ENCODE measurements around the gene HMG20B. TPM values are rescaled to one million over a fixed set of nuclear protein-coding genes. Genes with fewer than 3 reads are reported as not detected.

The HMG20B gene
- total RNA-seq, 1 experiment from 2014 or later, result 109 TPM

DNA sequence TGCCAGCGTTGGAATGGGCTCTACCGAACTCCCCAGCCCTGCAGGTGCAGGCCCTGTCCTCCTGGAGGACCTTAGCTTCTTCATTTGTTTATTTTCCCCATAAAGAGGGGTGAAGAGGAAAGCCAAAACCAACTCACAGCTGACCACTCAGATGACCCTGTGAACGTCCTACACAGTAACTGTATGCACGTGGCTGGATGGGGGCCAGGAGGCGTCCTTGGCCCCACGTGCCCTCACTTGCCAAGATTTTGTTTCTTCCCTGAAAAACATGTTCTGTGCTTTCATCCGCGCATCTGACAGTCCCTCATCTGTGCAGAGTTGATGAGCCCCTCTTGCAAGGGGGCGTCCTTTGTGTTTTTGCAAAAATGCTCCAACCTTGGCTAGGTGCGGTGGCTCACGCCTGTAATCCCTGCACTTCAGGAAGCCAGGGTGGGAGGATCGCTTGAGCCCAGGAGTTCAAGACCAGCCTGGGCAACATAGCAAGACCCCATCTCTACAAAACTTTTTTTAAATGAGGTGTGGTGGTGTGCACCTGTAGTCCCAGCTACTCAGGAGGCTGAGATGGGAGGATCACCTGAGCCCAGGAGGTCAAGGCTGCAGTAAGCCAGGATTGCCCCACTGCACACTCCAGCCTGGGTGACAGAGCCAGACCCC lies 39.1 kb upstream of the HMG20B start:
- Histone ChIP-seq H3K27me3 (ENCODE audit: control insufficient read depth, insufficient read depth, low read length) (no peaks in the 10 kb centered on the region), H3K4me3 (ENCODE audit: insufficient read depth, low read depth, low read length) (no peak overlapping the region), H3K36me3 (replicated peaks; ENCODE audit: control insufficient read depth, insufficient read depth, low read length) (peaks cover 5% of the 10 kb centered on the region)
- DNase-seq, result no peak

DNA sequence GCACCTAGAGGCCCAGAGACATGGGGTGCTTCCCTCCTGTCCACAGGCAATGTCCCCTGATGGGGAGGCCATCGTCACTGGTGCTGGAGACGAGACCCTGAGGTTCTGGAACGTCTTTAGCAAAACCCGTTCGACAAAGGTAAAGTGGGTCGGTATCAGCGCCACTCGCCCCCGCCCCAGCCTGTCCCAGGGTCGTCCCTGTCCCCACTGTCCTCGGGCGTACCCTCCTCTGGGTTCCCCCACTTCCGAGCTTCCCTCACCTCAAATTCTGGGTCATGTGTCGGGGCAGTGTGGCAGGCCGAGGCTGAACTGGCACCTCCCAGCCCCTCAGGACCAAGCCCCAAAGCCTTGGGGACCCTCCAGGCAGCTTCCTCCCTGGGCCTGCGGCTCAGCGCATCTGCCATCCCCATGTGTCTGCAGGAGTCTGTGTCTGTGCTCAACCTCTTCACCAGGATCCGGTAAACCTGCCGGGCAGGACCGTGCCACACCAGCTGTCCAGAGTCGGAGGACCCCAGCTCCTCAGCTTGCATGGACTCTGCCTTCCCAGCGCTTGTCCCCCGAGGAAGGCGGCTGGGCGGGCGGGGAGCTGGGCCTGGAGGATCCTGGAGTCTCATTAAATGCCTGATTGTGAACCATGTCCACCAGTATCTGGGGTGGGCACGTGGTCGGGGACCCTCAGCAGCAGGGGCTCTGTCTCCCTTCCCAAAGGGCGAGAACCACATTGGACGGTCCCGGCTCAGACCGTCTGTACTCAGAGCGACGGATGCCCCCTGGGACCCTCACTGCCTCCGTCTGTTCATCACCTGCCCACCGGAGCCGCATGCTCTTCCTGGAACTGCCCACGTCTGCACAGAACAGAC lies 38.1 kb upstream of the HMG20B start:
- Histone ChIP-seq H3K36me3 (replicated peaks; ENCODE audit: control insufficient read depth, insufficient read depth, low read length) (peaks cover 5% of the 10 kb centered on the region), H3K4me3 (ENCODE audit: insufficient read depth, low read depth, low read length) (no peak overlapping the region), H3K27me3 (ENCODE audit: control insufficient read depth, insufficient read depth, low read length) (no peaks in the 10 kb centered on the region)
- no peak for DNase-seq

DNA sequence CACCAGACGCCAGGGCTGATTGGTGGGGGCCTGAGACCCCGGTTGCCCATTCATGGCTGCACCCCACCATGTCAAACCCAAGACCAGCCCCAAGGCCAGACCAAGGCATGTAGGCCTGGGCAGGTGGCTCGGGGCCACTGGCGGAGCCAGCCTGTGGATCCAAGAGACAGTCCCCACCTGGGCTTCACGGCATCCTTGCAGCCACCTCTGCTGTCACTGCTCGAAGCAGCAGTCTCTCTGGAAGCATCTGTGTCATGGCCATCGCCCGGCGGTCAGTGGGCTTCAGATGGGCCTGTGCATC lies 37.6 kb upstream of the HMG20B start:
- Histone ChIP-seq H3K27me3 (ENCODE audit: control insufficient read depth, insufficient read depth, low read length) (no peaks in the 10 kb centered on the region), H3K4me3 (ENCODE audit: insufficient read depth, low read depth, low read length) (no peak overlapping the region), H3K36me3 (replicated peaks; ENCODE audit: control insufficient read depth, insufficient read depth, low read length) (peaks cover 5% of the 10 kb centered on the region)
- DNase-seq, result no peak

DNA sequence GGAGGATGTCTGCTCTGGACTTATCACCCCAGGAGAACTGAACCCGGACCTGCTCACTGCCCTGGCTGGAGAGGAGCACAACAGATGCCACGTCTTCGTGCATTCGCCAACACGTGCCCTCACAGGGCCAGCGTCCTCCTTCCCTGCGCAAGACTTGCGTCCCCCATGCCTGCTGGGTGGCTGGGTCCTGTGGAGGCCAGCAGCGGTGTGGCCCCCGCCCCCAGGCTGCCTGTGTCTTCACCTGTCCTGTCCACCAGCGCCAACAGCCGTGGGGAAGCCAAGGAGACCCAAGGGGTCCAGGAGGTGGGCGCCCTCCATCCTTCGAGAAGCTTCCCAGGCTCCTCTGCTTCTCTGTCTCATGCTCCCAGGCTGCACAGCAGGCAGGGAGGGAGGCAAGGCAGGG lies 37.2 kb upstream of the HMG20B start:
- Histone ChIP-seq H3K36me3 (replicated peaks; ENCODE audit: control insufficient read depth, insufficient read depth, low read length) (peaks cover 5% of the 10 kb centered on the region), H3K27me3 (ENCODE audit: control insufficient read depth, insufficient read depth, low read length) (no peaks in the 10 kb centered on the region), H3K4me3 (ENCODE audit: insufficient read depth, low read depth, low read length) (no peak overlapping the region)
- DNase-seq, result no peak

DNA sequence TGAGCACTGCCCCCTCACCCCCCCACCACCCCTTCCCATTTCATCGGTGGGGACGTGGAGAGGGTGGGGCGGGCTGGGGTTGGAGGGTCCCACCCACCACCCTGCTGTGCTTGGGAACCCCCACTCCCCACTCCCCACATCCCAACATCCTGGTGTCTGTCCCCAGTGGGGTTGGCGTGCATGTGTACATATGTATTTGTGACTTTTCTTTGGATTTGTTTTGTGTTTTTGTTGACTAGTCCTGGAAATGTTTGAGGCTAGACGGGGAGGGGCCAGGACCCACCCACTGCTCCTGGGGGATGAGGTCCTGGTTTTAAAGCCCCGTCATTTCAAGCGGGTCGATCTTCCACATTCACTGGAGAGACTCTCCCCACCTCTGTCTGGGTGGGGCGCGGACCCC lies 36.8 kb upstream of the HMG20B start:
- no peak for DNase-seq
- no peak overlapping the region for H3K4me3 ChIP-seq (ENCODE audit: insufficient read depth, low read depth, low read length)
- no peaks in the 10 kb centered on the region for H3K27me3 ChIP-seq (ENCODE audit: control insufficient read depth, insufficient read depth, low read length)
- peaks cover 5% of the 10 kb centered on the region for H3K36me3 ChIP-seq (replicated peaks; ENCODE audit: control insufficient read depth, insufficient read depth, low read length)

DNA sequence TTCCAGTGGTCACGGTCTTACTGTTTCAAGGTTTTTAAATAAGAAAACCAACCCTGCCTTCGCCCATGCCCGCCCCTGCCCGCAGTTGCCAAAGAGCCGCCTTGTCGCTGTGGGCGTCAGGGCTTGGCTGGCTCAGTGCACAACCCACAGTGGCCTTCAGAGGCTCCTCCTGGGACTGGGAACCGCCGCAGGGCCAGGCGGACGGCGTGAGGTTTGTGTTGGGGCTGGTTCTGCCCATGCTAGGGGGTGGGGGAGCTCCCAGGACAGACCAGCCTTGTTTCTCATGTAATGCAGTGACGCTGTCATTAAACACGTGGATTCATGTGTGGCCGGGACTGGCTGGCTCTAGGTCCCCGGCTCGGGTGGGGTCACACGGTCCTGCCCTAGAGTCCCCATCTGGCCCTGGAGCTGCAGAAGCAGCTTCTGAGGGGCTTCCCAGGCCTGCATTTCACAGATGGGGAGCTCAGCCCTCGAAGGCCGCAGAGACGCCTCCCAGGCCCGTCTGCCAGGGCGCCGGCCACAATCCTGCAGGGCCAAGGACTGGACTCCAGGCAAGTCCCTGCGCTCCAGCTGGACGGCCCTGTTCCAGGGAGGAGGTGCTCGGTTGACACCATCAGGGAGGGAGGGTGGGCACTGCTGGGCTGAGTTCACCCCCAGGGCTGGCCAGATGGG lies 36.2 kb upstream of the HMG20B start:
- Histone ChIP-seq H3K4me3 (ENCODE audit: insufficient read depth, low read depth, low read length) (no peak overlapping the region), H3K27me3 (ENCODE audit: control insufficient read depth, insufficient read depth, low read length) (no peaks in the 10 kb centered on the region), H3K36me3 (replicated peaks; ENCODE audit: control insufficient read depth, insufficient read depth, low read length) (peaks cover 5% of the 10 kb centered on the region)
- no peak for DNase-seq

DNA sequence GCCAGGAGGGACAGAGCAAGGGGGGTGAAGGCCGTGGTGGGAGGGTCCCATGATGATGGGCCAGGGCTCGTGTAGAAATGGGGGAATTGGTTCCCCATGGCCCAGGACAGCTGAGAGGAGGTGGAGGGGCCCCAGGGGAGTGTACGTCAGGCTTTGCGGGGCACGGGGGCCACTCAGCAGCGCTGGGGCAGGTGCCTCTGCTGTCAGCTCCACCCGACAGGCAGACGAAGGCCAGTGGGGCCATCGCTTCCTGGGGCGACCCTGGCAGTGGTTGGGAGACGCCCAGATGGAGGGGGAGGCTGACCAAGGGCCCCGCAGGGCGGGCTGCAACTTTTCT lies 35.7 kb upstream of the HMG20B start:
- H3K4me3 ChIP-seq (ENCODE audit: insufficient read depth, low read depth, low read length), result no peak overlapping the region
- peaks cover 5% of the 10 kb centered on the region for H3K36me3 ChIP-seq (replicated peaks; ENCODE audit: control insufficient read depth, insufficient read depth, low read length)
- DNase-seq, result no peak
- no peaks in the 10 kb centered on the region for H3K27me3 ChIP-seq (ENCODE audit: control insufficient read depth, insufficient read depth, low read length)

DNA sequence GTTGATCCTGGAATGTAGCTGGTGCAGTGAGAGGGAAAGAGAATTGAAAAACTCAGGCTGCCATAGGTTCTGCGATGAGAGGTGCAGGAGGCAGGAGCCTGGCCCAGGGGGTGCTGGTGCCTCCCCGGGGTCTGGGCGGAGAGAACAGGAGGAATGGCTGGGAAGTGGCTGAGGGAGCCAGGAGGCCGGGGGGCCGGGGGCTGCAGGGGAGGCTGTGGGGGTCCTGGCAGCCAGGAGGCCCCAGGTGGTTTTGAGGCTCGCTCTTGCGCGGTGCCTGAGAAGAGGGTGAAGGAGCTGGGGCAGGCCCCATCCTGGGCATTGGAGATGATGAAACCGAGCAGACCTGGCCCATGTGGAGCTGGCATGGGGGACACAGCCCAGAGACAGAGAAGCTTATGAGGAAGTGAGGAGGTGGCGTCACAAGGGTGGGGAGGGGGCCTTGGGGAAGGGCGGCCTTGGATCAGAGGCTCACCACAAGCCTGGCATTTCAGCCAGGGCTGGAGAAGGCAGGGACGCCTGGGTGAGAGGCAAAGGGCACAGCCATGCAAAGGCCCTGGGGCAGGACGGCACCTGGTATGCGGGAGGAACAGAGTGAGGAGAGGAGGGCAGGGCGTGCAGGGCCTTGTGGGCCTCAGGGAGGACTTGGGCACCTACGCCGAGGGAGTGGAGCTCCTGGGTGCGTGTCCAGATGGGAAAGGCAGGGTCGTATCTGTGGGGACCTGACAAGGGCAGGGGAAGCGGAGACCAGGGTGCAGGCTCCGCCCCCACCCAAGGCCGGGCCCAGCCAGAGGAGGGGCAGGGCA lies 35.1 kb upstream of the HMG20B start:
- Histone ChIP-seq H3K27me3 (ENCODE audit: control insufficient read depth, insufficient read depth, low read length) (no peaks in the 10 kb centered on the region), H3K36me3 (replicated peaks; ENCODE audit: control insufficient read depth, insufficient read depth, low read length) (peaks cover 4% of the 10 kb centered on the region), H3K4me3 (ENCODE audit: insufficient read depth, low read depth, low read length) (no peak overlapping the region)
- peak; percentile 79 for DNase-seq

DNA sequence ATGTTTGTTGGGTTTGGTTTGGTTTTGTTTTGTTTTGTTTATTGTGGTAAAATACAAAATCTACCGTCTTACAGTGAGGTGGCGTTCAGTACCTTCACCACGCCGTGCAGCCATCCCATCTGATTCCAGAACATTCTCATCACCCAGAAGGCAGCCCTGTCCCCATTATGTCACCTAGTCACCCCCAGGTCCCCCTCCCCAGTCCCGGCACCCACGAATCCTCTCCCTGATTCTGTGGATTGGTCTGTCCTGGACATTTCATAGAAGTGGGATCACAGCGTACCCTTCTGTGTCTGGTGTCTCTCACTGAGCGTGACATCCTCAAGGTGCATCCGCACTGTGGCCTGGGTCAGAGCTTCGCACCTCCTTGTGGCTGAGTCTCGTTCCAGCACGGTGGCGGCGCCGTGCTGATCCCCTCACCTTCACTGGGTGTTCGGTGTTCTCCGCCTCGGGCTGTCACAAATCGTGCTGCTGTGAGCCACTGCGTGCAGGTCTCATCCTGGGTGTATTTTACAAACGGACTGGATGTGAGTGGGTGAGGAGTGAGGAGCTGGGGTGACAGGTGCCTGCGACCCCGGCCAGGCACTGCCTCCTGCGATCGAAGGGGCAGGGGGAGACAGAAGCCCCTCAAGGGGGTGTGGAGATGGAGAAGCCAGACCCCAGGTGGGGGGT lies 34.4 kb upstream of the HMG20B start:
- H3K27me3 ChIP-seq (ENCODE audit: control insufficient read depth, insufficient read depth, low read length), result no peaks in the 10 kb centered on the region
- H3K4me3 ChIP-seq (ENCODE audit: insufficient read depth, low read depth, low read length), result no peak overlapping the region
- peaks cover 3% of the 10 kb centered on the region for H3K36me3 ChIP-seq (replicated peaks; ENCODE audit: control insufficient read depth, insufficient read depth, low read length)
- no peak for DNase-seq

DNA sequence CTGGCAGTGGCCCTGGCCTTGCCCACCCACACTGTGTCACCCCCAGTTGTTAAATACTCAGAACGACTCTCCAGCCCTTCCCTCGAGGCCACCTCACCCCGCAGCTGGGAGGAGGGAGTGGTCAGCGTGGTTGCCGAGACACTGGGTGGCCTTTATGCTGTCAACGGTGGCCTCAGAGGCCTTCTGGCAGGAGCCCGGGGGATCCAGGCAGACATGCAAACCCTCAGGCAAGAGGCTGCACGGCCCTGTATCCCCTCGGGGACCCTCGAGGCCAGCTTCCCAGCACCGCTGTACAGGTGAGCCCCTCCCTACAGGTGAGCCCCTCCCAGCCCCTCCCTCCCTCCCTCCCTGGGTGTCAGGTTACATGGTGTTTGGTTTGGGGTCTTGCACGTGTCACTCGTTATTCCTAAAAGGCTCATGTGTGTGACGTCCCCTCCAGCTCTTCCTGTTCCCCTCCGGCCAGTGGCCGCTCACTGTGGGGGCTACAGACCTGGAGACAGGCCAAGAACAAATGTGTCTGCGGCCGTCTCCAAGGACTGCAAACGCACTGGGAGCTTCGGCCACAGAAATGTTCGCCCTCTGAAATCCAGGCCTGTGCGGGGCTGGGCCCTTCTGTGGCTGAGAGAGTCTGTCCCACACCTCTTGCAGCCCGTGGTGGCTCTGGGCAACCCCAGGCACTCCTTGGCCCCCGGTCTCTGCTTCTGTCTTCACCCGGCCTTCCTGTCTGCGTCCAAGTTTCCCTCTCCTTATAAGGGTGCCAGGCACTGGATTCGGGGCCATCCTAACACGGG lies 33.6 kb upstream of the HMG20B start, which contains the start of gene TEKTIP1:
Gene TEKTIP1 (plus strand): TSS at position 210 of the 791 bp plus-strand sequence. CDS start 4 bp downstream, at position 214.
- no peak within 1 kb of the TSS for H3K4me3 ChIP-seq (ENCODE audit: insufficient read depth, low read depth, low read length)
- DNase-seq, result peak; percentile 92
- H3K27me3 ChIP-seq (ENCODE audit: control insufficient read depth, insufficient read depth, low read length), result no peaks in the 10 kb centered on the region
- no peaks in the 10 kb centered on the region; the same call in 1 of the 2 replicates for H3K36me3 ChIP-seq (replicated peaks; ENCODE audit: control insufficient read depth, insufficient read depth, low read length)

DNA sequence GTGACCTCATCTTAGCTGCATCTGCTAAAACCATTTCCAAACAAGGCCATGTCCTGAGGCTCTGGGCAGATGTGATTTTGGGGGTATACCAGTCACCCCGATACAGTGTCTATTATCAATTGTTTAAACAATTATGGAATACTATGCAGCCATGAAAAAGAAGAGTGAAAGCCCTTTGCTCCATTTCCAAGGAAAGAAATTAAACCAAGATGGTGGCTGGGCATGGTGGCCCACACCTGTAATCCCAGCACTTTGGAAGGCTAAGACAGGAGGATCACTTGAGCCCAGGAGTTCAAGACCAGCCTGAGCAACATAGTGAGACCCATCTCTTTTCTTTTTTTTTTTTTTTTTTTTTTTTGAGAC lies 33.0 kb upstream of the HMG20B start:
- Histone ChIP-seq H3K4me3 (ENCODE audit: insufficient read depth, low read depth, low read length) (no peak overlapping the region), H3K36me3 (replicated peaks; ENCODE audit: control insufficient read depth, insufficient read depth, low read length) (no peaks in the 10 kb centered on the region; the same call in 1 of the 2 replicates), H3K27me3 (ENCODE audit: control insufficient read depth, insufficient read depth, low read length) (no peaks in the 10 kb centered on the region)
- DNase-seq, result no peak

DNA sequence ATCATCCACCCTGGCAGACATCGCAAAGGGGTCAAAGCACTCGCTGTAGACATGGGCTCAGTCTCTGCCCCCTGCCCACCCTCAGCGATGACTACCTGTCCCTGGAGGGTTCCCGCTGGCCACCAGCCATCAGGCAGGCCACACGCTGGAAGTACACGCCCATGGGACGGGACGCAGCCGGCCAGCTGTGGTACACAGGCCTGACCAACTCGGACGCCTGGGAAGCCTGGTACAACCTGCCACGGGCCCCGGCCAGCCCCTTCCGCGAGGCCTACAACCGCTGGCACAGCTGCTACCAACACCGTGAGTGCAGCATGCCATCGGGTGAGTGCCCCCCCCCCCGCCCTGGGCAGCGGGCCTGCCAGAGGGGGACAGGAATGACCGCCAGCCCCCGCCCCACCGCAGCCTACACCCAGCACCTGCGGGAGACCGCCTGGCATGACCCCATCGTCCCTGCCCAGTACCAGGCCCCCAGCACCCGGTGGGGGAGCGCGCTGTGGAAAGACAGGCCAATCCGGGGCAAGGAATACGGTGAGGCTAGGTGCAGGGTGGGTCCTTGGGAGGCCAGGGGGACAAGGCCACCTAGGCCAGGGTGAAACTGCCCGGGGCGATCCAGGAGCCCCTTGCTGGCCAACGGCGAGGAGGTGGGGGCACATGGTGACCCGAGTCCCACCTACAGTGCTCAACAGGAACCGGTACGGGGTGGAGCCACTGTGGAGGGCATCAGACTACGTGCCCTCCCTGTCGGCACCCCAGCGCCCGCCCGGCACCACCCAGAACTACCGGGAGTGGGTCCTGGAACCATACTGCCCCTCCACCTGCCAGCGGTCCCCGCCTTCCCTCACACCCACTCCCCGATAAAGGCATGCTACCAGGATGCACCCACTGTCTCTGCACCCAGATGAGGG lies 29.3 kb upstream of the HMG20B start:
- no peaks in the 10 kb centered on the region for H3K27me3 ChIP-seq (ENCODE audit: control insufficient read depth, insufficient read depth, low read length)
- peaks cover 1% of the 10 kb centered on the region; the same call in 1 of the 2 replicates for H3K36me3 ChIP-seq (replicated peaks; ENCODE audit: control insufficient read depth, insufficient read depth, low read length)
- H3K4me3 ChIP-seq (ENCODE audit: insufficient read depth, low read depth, low read length), result no peak overlapping the region
- no peak for DNase-seq

DNA sequence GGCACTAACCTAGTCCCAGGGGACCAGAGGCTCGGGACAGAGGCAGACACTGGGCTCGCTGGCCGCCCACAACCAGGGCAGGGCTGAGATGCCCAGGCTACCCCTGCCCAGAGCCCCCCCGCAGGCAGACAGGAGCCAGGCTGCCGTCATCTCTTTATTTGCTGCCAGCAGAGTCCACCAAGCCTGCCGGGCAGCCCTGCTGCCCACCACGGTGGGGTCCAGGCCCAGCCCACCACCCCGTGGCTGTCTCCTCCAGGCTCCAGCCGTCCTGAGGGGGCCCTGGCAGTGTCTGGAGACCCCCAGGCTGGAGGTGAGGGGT lies 28.7 kb upstream of the HMG20B start:
- Histone ChIP-seq H3K27me3 (ENCODE audit: control insufficient read depth, insufficient read depth, low read length) (no peaks in the 10 kb centered on the region), H3K4me3 (ENCODE audit: insufficient read depth, low read depth, low read length) (no peak overlapping the region), H3K36me3 (replicated peaks; ENCODE audit: control insufficient read depth, insufficient read depth, low read length) (peaks cover 1% of the 10 kb centered on the region; the same call in 1 of the 2 replicates)
- no peak for DNase-seq
